ENCODE data around the gene CDSN.

GRCh38 chr6:31074401-31074800 is 45.8 kb downstream of the CDSN start:
- TF ChIP-seq CTCF (IDR thresholded peaks at IDR 0.05) = no peak
- TF ChIP-seq POLR2A (IDR thresholded peaks at IDR 0.05) = no peak
